A673 (cell line): Measurements from ENCODE around the gene C6orf58.

Experiments
- EZH2 ChIP-seq: fragments of 200-600 bp; sonication (generic); IDR thresholded peaks from 2 replicates; pipeline ENCODE4 v1.6.1; 2017; ENCODE audit warnings: borderline replicate concordance, low read depth, mild to moderate bottlenecking, mixed read lengths, antibody characterized with exemption, low read length; ENCODE audit not compliant: poor library complexity, severe bottlenecking
- TF ChIP-seq, protein P1 (sequence below): fragments of 300-800, 200-600 bp; sonication (generic); conservative IDR thresholded peaks from 2 replicates; pipeline ENCODE4 v1.5.1; 2017; ENCODE audit warnings: low read depth, mild to moderate bottlenecking, antibody characterized with exemption, low read length, moderate library complexity, mixed read lengths

- TF ChIP-seq, protein P1, sequence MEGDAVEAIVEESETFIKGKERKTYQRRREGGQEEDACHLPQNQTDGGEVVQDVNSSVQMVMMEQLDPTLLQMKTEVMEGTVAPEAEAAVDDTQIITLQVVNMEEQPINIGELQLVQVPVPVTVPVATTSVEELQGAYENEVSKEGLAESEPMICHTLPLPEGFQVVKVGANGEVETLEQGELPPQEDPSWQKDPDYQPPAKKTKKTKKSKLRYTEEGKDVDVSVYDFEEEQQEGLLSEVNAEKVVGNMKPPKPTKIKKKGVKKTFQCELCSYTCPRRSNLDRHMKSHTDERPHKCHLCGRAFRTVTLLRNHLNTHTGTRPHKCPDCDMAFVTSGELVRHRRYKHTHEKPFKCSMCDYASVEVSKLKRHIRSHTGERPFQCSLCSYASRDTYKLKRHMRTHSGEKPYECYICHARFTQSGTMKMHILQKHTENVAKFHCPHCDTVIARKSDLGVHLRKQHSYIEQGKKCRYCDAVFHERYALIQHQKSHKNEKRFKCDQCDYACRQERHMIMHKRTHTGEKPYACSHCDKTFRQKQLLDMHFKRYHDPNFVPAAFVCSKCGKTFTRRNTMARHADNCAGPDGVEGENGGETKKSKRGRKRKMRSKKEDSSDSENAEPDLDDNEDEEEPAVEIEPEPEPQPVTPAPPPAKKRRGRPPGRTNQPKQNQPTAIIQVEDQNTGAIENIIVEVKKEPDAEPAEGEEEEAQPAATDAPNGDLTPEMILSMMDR = no peak
- no peak for TF ChIP-seq EZH2
Measured at GRCh38 chr6:127566651-127567050, 10.3 kb upstream of the C6orf58 start.
